SK-N-SH (cell line): ENCODE data around the gene HOTAIR.

Experiments used
- EP300 ChIP-seq, 2 experiments: IDR thresholded peaks; 2 replicates each; pipeline versions ENCODE4 v1.4.0 to v1.6.1; 2012; ENCODE audit warnings: borderline replicate concordance in 1 of 2, low read depth in 1 of 2, low read length in 1 of 2
- EZH2phosphoT487 ChIP-seq: fragments of 200-600 bp; sonication (generic); IDR thresholded peaks from 2 replicates; pipeline ENCODE4 v1.6.1; 2017; ENCODE audit warnings: low read depth, mixed run types, mild to moderate bottlenecking, antibody characterized with exemption, moderate library complexity, borderline replicate concordance
- REST ChIP-seq: IDR thresholded peaks from 2 replicates; pipeline ENCODE4 v1.6.1; 2012; ENCODE audit warnings: mild to moderate bottlenecking, low read depth, low read length, moderate library complexity

DNA sequence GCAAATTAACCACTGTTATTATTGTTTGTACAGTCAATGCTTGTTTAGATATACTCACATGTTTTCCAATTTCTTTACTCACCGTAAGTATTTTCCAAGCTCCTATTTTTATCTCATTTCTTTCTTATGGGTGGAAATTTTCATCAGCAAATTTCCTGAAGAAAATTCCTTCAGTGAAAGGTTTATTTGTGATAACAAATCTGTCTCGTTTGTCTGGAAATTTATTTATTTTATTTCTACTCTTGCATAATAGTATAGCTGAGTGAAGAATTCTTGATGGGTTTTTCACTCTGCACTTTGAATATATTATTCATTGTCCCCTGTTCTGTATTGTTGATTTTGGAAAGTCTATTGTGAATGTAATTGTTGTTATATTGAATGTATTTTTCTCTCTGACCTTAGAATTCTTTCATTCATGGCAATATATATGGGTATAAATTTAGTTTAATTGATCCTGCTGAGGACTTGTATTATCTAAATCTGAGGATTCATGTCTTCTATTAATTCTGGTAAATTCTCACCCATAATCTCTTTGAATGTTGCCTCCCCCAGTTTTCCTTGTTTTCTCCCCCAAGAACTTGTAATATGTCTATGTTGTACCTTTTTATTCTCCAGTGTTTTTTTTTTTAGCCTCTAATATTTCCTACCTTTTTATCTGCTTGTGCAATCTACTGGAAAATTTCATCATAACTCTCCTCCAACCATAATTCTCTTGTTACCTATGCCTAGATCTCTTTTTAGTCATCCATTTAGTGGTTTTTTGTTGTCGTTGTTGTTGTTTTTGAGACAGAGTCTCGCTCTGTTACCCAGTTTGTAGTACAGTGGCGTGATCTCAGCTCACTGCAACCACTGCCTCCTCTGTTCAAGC, 57.7 kb downstream of the HOTAIR start:
- TF ChIP-seq EP300 (IDR thresholded peaks at IDR 0.05; ENCODE audit: borderline replicate concordance in 1 of 2, low read depth in 1 of 2, low read length in 1 of 2), result no peak
- TF ChIP-seq REST, result no peak
- no peak for TF ChIP-seq EZH2phosphoT487
